ENCODE results near the gene OR52E1.

- TF ChIP-seq CTCF (IDR thresholded peaks at IDR 0.05), result no peak
- no peak for TF ChIP-seq POLR2A (IDR thresholded peaks at IDR 0.05)
Measured at GRCh38 chr11:5081405-5081804, 12.0 kb downstream of the OR52E1 start.

Data from tibial nerve (tissue), 3 donors.